ENCODE measurements around the gene PDYN.
"Not testable (repeated sequence)": the region's sequence is repeated elsewhere in the genome, so short reads cannot be mapped to it uniquely, and the experiment has no call there.

The PDYN gene

GRCh38 chr20:1993986-1994385 is at the start of gene PDYN:
Gene PDYN, minus strand, starts transcription at chr20:1994058. Its CDS starts 10,974 bp downstream, at chr20:1983084.
- H3K27ac ChIP-seq = no peak within 1 kb of the TSS
- no peak for DNase-seq (ENCODE audit: low read depth, low spot score)

DNA sequence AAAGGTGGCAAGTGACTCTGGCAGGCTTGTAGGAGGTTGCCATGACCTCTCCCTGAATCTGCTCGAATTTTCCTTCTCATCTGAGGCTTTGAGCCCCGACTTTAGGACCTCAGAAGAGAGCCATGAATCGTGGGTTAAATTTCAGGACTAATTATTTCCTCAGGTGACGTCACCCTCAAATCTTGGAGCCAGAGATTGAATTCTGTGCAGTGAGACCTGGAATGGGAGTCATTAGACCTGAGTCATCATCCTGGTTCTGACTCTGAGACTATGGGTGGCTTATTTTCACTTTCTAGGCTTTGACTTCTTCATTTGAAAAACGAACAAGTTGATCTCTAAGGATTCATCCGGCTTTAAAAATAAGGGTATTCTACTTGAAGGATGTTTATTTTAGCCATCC is 48.5 kb upstream of the PDYN start:
- H3K27ac ChIP-seq = no peak overlapping the region
- no peak for DNase-seq (ENCODE audit: low read depth, low spot score)

DNA sequence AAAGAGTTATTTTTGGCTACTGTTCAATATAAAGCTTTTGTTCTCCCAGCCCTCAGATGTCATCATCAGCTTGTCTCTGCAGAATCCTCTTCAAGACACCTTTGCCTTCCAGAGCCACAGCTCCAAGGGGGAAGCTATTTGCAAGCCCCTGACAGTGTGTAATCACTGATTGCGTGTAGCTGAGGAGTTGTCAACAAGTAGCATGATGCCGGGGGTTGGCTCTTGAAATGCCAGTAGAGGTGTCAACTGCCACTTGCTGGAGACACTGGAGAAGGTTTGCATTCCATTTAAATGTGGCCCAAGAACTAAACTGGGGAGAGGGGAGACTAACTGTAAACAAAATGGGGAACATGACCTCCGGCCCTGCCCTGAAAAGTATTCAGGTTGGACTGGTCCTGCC is 44.3 kb upstream of the PDYN start:
- no peak overlapping the region for H3K27ac ChIP-seq
- no peak for DNase-seq (ENCODE audit: low read depth, low spot score)

- DNase-seq (ENCODE audit: low read depth, low spot score) = no peak
- H3K27ac ChIP-seq = no peak overlapping the region
These were observed 43.5 kb upstream of the PDYN start for GRCh38 chr20:2037296-2037914.

DNA sequence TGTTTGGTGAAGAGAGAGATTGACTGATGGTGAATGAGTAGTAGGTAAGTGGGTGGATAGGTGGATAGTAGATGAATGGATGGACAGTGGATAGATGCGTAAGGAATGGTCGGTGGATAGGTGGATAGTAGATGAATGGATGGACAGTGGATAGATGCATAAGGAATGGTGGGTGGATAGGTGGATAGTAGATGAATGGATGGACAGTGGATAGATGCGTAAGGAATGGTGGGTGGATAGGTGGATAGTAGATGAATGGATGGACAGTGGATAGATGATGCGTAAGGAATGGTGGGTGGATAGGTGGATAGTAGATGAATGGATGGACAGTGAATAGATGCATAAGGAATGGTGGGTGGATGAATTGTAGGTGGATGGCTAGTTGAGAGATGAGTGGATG is 42.5 kb upstream of the PDYN start:
- not testable (repeated sequence) for DNase-seq (ENCODE audit: low read depth, low spot score)

GRCh38 chr20:2032168-2032567 is 38.3 kb upstream of the PDYN start:
- DNase-seq (ENCODE audit: low read depth, low spot score) = no peak

More for the DNA sequence above, 42.5 kb upstream of the PDYN start:
- not testable (repeated sequence) for H3K27ac ChIP-seq

DNA sequence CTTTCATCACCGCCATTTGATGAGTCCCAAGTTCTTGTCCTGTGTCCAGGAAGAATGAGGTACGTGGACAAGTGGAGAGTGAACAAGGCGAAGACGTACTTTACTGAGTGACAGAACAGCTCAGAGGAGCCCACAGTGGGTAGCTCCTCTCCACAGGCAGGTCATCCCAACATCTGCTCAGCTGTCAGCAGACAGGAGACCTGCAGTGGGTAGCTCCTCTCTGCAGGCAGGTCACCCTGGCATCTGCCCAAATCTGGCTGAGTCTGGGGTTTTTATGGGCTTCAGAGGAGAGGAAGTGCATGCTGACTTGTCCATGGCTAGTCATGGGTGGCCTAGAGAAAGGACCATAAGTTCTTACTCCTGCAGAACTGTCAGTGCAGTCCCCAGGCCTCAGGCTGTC is 32.7 kb upstream of the PDYN start:
- no peak overlapping the region for H3K27ac ChIP-seq
- no peak for DNase-seq (ENCODE audit: low read depth, low spot score)

More at GRCh38 chr20:2032168-2032567, 38.3 kb upstream of the PDYN start:
- H3K27ac ChIP-seq = no peak overlapping the region

DNA sequence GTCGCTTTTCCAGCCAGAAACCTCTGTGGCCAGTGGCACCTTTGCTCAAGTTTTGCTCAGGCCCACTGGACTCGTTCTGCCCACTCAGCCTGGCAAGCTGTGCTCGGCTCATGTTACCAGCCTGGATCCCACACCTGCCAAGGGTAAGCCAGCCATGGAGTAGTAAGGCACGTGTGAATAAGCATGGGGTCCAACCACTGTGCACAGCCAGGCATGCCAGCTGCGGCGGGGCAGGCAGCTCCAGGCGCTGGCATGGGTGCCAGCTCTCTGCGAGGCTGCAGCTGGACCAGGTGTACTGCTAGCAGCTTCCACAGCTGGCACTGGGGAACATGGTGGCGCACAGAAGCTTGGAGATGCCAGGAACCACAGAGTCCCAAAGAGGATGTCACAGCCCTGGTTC is 32.1 kb upstream of the PDYN start:
- DNase-seq (ENCODE audit: low read depth, low spot score) = no peak
- H3K27ac ChIP-seq = no peak overlapping the region

DNA sequence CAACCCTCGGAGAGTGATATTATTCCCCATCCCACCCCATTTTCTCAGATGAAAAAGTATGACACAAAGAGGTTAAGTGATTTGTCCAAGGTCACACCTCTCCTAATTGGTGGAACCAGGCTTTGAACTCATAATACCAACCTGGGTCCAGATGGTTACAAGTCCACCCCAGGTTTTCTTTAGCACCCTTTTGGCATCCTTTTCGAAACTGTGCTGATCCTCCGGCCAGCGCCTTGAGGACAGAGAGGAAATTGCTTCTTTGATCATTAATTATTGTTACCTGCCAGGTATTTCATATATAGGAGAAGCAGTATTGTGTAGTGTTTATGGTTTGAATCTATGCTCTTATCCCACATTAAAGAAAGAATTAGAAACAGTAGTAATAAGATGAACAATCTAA is 29.3 kb upstream of the PDYN start:
- DNase-seq (ENCODE audit: low read depth, low spot score) = no peak
- no peak overlapping the region for H3K27ac ChIP-seq

- no peak overlapping the region for H3K27ac ChIP-seq
- DNase-seq (ENCODE audit: low read depth, low spot score) = peak; percentile 10
These were observed 28.3 kb upstream of the PDYN start for GRCh38 chr20:2022163-2022562.

DNA sequence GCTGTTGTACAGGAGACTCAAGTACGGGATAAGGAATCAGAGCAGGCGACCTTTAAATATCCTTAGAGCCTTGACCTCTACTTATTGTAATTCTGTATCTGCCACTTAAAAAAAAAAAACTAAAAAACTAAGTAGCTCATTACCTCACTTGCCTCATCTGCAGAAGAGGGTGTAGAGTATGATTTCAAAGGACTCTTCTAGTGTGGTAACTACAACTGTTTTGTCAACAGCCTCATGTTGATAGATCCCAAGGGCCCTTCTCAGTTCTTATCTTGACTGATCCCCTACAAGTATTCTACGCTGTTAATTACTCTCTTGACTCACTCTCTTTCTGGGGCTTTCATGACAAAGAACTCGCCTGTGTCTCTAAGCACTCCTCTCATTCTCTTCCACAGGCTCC is 16.7 kb upstream of the PDYN start:
- no peak for DNase-seq (ENCODE audit: low read depth, low spot score)

GRCh38 chr20:2006452-2007361 is 12.8 kb upstream of the PDYN start:
- H3K27ac ChIP-seq = no peak overlapping the region
- no peak for DNase-seq (ENCODE audit: low read depth, low spot score)

More for the DNA sequence above, 16.7 kb upstream of the PDYN start:
- no peak overlapping the region for H3K27ac ChIP-seq

DNA sequence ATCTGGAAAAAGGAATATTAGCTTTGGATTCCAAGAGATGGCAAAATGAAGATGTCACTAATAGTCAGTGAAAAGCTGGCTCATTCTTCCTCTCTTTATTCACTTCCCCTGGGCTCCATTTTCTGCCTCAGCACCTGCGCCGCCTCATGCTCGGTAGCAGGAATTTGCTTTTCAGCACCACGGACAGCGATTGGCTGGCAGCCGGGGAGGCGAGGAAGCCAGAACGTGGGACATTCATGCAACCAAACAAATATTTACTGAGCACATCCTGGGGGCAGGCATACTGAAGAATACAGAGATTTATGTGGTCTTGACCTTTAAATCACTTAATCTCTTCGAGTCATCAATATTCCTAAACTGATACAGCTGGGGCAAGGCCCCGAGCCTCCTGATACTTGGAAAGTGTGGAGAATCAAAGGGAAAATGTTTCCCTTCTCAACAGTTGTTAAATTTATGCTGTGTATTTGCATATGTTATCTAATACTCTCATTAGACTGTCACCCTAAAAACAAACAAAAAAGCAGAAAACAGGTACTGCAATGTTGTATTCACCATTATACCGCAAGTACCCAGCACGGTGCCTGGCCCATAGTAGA is 12.1 kb upstream of the PDYN start:
- no peak for DNase-seq (ENCODE audit: low read depth, low spot score)
- no peak overlapping the region for H3K27ac ChIP-seq

GRCh38 chr20:2005359-2005758 is 11.5 kb upstream of the PDYN start:
- H3K27ac ChIP-seq = no peak overlapping the region
- DNase-seq (ENCODE audit: low read depth, low spot score) = no peak

DNA sequence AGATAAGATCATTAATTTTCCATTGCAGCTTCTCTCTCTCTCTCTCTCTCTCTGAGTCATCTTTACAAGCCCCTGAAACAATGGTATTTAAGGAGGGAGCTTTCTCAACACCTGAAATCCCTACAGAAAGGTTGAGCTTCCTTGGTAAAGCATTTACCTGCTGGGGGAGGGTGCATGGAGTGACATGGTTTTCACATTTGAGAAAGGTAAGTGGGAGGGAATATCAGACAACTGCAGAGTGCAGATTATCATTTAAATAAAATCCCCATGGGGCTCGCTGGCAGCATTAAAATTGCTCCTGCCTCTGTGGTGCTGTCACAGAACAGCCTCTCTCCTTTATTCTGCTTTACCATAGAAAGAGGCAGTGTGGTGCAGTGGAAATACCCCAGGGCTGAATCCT is 10.3 kb upstream of the PDYN start:
- H3K27ac ChIP-seq = no peak overlapping the region
- DNase-seq (ENCODE audit: low read depth, low spot score) = no peak

GRCh38 chr20:2002365-2002764 is 8.5 kb upstream of the PDYN start:
- DNase-seq (ENCODE audit: low read depth, low spot score) = no peak

GRCh38 chr20:2001119-2001518 is 7.3 kb upstream of the PDYN start:
- DNase-seq (ENCODE audit: low read depth, low spot score) = no peak
- no peak overlapping the region for H3K27ac ChIP-seq

More at GRCh38 chr20:2002365-2002764, 8.5 kb upstream of the PDYN start:
- H3K27ac ChIP-seq = no peak overlapping the region

DNA sequence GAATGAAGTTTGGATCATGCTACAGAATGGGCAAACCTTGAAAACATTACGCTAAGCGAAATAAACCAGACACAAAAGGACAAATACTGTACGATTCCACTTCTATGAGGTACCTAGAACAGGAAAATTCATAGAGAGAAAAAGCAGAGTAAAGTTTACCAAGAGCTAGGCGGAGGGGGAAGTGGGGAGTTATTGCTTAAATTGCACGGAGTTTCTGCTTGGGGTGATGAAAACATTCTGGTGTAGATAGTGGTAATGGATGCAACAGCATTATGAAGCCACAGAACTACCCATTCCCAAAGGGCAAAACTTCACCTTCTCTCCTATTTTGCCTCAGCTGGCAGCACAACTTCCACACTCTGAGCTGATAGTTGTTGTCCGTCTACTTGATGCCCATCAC is 6.4 kb upstream of the PDYN start:
- H3K27ac ChIP-seq = no peak overlapping the region
- DNase-seq (ENCODE audit: low read depth, low spot score) = no peak

DNA sequence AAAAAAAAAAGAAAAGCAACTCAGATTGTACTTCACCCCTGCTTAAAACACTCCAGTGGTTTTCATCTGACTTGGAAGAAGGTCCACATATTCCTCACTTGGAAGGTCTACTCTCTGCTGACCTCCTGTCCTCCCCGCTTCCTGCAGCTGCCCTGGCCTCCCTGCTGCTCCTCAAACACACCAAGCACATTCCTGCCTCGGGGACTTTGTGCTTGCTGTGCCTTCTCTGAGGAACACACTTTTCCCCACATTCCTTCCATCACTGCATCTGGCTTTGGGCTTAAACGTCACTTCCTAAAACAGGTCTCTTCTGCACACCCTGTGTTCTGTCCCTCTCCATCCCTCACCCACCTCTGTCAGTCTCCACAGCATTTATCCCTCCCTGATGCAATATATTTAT is 4.9 kb upstream of the PDYN start:
- no peak for DNase-seq (ENCODE audit: low read depth, low spot score)
- no peak overlapping the region for H3K27ac ChIP-seq

GRCh38 chr20:1998193-1998520 is 4.3 kb upstream of the PDYN start:
- DNase-seq (ENCODE audit: low read depth, low spot score) = no peak
- no peak overlapping the region for H3K27ac ChIP-seq

GRCh38 chr20:1997483-1998192 is 3.8 kb upstream of the PDYN start:
- no peak overlapping the region for H3K27ac ChIP-seq
- DNase-seq (ENCODE audit: low read depth, low spot score) = no peak
